Measurements from ENCODE around the gene PDGFC.

The PDGFC gene

DNA sequence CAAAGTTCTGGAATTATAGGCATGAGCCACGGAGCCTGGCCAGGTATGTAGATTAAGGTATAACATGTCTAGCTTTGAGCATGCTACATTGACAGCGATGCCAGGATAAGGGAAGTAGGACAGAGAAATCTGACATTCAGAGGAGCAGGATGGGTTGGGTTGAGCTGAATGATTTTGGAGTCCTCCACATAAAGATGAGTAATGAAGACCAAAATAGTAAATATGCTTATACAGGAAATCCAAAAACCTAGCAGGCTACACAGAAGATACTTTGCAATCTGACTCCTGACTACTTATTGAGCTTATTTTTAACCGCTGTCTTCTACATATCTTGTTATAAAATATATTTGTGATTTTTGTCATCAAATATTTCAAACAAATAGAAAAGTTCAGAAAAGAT is 69.7 kb downstream of the PDGFC start:
- H3K27ac ChIP-seq: no peak overlapping the region
- TF ChIP-seq CTCF (conservative IDR thresholded peaks at IDR 0.05): no peak

GRCh38 chr4:156898373-156899117 is 73.1 kb downstream of the PDGFC start:
- no peak overlapping the region for H3K27ac ChIP-seq
- no peak for TF ChIP-seq CTCF (conservative IDR thresholded peaks at IDR 0.05)

DNA sequence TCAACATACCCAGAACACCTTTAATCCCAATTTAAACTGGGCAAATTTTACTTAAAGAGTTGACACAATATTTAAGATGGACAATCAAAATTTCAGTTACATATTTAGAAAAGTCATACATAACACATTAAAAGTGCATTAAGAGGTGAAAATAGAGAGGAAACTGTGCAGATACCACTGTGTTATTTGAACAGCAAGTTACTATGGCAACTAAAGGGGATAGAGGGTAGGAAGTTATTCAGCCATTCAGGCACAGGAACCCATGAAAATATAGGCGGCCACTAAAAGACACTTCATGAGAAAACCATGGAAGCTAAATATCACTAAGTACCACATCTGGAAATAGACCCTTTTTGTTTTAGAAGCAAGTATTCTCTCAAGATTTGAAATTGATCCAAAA is 75.1 kb downstream of the PDGFC start:
- no peak overlapping the region for H3K27ac ChIP-seq
- TF ChIP-seq CTCF (conservative IDR thresholded peaks at IDR 0.05): no peak

DNA sequence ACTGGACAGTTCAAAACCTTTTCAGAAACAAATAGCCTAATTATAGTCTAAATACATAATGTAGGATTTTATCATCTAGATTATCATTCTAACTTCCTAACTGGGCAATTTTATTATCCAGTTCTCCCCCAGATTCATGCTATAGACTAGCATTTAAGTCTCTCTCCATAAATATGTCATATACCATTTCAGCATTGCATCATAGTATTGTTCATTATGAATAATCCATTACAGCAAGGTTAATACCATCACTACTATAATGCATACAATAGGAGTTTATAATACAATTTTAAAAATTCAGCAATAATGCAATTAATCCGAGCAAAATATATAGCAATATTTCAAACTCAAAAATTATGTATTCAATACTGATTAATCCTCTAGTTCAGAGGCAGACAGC is 77.4 kb downstream of the PDGFC start:
- TF ChIP-seq CTCF (conservative IDR thresholded peaks at IDR 0.05): no peak
- H3K27ac ChIP-seq: no peak overlapping the region

DNA sequence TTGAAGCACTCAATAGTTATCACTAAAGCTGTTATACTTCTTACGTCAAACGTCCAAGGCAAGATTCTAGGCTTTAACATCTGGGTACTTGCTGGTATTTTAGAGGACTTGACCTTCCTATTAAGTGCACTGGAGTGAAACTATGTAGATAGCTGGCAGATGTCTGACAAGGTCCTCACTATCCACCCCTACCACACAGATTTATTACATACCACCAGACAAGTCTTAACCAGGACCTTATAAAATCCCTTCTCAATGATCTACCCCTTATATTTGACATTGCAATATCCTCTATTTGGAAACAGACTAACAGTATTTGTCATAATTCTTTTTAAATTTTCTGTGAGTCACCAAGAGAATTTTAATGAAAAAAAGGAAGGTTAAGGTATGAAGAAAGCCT is 78.8 kb downstream of the PDGFC start:
- no peak overlapping the region for H3K27ac ChIP-seq
- TF ChIP-seq CTCF (conservative IDR thresholded peaks at IDR 0.05): no peak

DNA sequence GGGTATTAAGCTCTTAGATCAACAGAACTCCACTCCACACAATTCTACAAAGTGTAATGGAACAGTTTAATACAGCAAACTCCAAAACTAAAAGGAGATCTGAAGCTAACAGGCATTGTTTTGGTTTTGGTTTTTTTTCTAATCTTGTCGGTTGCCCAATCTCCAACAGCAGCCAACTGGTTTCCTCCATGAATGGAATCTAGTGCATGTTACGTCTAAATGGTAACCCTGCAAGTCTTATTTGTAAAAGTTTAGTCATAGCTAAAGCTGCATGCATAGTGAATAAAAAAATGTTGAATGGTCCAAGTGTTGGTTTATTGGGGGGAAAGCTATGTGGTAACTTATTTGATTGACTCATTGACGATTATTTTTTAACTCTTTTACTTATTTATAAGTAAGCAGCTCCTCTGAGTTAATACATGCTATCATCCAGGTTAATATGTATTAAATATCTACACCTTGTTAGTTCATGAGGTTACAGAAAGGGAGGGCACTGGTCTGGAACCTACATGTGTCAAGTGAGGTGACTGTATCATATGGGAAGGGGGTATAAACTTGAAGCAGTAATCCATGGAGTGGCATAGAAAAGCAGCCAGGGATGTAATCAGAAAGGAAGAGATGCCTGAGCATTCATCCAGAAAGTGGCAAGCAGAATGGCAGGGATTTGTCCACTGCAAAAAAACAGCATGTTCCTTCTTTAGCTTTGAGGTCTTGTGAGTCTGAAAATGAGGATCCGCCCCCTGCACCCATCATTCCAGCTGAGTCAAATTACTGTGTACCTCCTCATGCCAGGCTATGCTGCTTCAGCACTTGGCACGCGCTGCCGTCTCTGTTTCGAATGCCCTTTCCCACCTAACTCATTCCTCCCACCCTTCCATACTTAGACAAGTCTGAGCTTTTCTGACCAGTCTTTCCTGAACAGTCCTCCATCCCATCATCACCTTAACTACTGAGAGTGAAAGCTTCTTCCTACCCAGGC is 81.7 kb downstream of the PDGFC start:
- no peak for TF ChIP-seq CTCF (conservative IDR thresholded peaks at IDR 0.05)
- H3K27ac ChIP-seq: no peak overlapping the region

DNA sequence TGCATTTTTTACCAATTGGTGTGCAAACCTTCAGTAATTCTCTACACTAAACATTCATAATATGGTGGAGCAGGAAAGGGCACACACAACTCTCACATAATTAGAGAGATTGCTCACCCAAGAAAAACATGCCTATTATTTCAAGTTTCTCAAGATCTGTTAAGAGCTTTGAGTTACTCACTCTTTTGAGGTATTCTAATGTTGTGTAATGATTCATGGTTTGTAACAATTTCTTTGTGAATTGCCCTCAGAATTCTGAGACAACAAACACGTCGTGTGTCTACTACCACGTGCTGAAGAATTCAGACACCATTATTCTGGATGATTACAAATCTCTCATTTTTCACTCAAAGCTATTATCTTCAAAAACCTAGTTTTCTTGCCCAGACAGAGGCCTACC is 82.8 kb downstream of the PDGFC start:
- no peak for TF ChIP-seq CTCF (conservative IDR thresholded peaks at IDR 0.05)
- H3K27ac ChIP-seq: no peak overlapping the region
